Measurements from ENCODE around the gene MED28.

DNA sequence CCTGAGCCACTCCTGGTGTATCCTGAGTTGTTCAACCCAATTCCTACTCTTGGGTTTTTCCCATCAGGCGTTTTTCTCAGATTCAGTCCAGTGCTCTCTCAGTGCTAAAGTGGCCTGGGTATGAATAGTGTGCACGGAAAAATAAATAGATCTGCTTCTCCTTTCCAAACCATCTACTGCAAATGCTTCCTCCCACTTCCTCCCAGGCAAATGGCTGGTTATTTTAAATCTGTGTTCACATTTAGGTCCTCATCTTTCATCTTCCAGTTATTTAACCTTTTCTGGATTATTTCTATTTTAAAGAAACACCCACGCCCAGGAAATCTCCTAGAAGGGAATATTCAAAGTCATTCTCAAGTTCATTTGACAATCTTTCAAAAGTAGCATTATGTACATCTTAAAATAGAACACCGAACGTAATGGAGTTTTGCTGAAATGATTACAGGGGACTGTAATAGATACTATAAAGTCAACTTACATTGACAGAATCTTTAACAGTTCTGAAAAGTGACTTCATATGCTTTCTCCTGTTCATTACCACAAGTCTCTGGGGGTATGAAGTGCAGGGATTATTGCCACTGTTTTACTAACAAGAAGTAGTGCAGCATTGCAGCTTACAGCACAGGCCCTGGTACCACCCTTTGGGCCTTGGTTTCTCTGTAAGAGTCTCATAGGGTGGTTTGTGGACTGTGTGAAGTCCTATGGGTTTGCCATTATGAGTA lies 66.3 kb downstream of the MED28 start:
- no peak for TF ChIP-seq POLR2AphosphoS5 (IDR thresholded peaks at IDR 0.05)
- TF ChIP-seq RAD21 (conservative IDR thresholded peaks at IDR 0.05), result no peak
- TF ChIP-seq, protein P1, sequence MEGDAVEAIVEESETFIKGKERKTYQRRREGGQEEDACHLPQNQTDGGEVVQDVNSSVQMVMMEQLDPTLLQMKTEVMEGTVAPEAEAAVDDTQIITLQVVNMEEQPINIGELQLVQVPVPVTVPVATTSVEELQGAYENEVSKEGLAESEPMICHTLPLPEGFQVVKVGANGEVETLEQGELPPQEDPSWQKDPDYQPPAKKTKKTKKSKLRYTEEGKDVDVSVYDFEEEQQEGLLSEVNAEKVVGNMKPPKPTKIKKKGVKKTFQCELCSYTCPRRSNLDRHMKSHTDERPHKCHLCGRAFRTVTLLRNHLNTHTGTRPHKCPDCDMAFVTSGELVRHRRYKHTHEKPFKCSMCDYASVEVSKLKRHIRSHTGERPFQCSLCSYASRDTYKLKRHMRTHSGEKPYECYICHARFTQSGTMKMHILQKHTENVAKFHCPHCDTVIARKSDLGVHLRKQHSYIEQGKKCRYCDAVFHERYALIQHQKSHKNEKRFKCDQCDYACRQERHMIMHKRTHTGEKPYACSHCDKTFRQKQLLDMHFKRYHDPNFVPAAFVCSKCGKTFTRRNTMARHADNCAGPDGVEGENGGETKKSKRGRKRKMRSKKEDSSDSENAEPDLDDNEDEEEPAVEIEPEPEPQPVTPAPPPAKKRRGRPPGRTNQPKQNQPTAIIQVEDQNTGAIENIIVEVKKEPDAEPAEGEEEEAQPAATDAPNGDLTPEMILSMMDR (IDR thresholded peaks at IDR 0.05; ENCODE audit: poor library complexity, severe bottlenecking), result no peak
- no peak for TF ChIP-seq MXI1 (conservative IDR thresholded peaks at IDR 0.05; ENCODE audit: poor library complexity, severe bottlenecking)
- no peak for TF ChIP-seq TAF1 (IDR thresholded peaks at IDR 0.05; ENCODE audit: low read depth)
